ENCODE results near the gene PITX1. TPM values are rescaled to one million over a fixed set of nuclear protein-coding genes. Genes with fewer than 3 reads are reported as not detected.

PITX1 gene
- total and polyA plus RNA-seq, 2 of the 13 experiments (the other 11 are each of a cell fraction or from before 2014, with no cell fraction given): 11.7 to 20.2 TPM

DNA sequence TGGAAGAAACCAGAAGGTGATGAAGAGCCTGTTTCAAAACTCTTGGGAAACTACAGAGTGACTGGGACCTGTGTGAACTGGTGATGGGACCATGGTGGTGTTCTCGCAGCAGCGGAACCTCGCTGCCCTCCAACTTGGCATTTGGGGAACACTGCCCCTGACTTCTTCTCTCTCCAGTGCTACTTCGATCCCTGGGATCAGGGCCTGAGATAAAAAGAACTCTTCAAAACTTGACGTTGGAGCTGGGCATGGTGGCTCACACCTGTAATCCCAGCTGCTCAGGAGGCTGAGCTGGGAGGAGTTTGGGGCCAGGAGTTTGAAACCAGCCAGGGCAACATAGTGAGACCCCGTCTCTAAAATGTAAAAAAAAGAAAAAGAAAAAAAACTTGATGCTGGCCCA is 18.1 kb downstream of the PITX1 start (continued):
- no peak for TF ChIP-seq NR2F2 (IDR thresholded peaks at IDR 0.05; ENCODE audit: borderline replicate concordance, low read depth)
- TF ChIP-seq ATF1 (CRISPR knock-in tag; IDR thresholded peaks at IDR 0.05): no peak
- TF ChIP-seq, protein P1, sequence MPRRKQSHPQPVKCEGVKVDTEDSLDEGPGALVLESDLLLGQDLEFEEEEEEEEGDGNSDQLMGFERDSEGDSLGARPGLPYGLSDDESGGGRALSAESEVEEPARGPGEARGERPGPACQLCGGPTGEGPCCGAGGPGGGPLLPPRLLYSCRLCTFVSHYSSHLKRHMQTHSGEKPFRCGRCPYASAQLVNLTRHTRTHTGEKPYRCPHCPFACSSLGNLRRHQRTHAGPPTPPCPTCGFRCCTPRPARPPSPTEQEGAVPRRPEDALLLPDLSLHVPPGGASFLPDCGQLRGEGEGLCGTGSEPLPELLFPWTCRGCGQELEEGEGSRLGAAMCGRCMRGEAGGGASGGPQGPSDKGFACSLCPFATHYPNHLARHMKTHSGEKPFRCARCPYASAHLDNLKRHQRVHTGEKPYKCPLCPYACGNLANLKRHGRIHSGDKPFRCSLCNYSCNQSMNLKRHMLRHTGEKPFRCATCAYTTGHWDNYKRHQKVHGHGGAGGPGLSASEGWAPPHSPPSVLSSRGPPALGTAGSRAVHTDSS (CRISPR knock-in tag; conservative IDR thresholded peaks at IDR 0.05): no peak
- no peak for TF ChIP-seq ZNF839 (CRISPR knock-in tag; IDR thresholded peaks at IDR 0.05; ENCODE audit: borderline replicate concordance)
- TF ChIP-seq ZNF737 (CRISPR knock-in tag; IDR thresholded peaks at IDR 0.05; ENCODE audit: borderline replicate concordance): no peak
- TF ChIP-seq SKI (IDR thresholded peaks at IDR 0.05; ENCODE audit: partially characterized antibody): no peak

DNA sequence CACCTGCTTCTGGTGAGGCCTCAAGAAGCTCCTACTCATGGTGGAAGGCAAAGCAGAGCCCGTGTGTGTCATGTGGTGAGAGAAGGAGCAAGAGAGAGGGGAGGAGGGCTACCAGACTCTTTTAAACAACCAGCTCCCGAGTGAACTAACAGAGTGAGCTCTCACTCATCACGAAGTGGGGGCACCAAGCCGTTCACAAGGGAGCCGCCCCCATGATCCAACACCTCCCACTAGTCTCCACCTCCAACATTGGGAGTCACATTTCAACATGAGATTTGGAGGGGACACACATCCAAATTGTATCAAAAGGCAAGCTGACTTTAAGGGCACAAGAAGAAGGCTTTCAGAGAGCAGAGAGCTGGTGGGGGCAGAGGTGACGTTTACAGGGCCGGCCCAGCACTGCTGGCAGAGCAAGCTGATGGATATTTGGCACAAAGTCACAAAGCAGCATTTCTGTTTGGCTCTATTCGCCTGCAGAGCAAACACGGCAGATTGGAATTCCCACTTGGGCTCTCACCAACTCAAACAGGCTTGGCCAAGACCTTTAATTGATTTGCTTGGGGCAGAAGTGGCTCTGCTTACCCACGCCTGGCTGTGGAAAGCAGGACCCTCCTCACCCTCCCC is 20.0 kb downstream of the PITX1 start:
- TF ChIP-seq HMG20A (CRISPR knock-in tag; IDR thresholded peaks at IDR 0.05; ENCODE audit: borderline replicate concordance): no peak
- no peak for TF ChIP-seq RERE (CRISPR knock-in tag; IDR thresholded peaks at IDR 0.05; ENCODE audit: low read depth)
- no peak for TF ChIP-seq ZNF12 (CRISPR knock-in tag; IDR thresholded peaks at IDR 0.05)
- no peak for TF ChIP-seq REXO4 (CRISPR knock-in tag; IDR thresholded peaks at IDR 0.05; ENCODE audit: borderline replicate concordance)
- TF ChIP-seq ZBTB37 (CRISPR knock-in tag; IDR thresholded peaks at IDR 0.05): peak; percentile 53; the same call in 1 of the 2 replicates
- Histone ChIP-seq H3K79me2 (ENCODE audit: insufficient read depth, low read length) (no peaks in the 10 kb centered on the region), H3K9ac (ENCODE audit: insufficient read depth, low read depth, low read length) (no peak overlapping the region), H3K4me3 (replicated peaks in 1 of 3; ENCODE audit: insufficient read depth in 1 of 3, low read depth in 2 of 3, low read length in 3 of 3) (no peak overlapping the region), H3K4me1 (ENCODE audit: insufficient read depth, low read length) (peaks cover 14% of the 10 kb centered on the region), H2AFZ (ENCODE audit: low read length) (no peak overlapping the region), H3K4me2 (ENCODE audit: low read depth, low read length) (no peak overlapping the region), H3K9me3 (ENCODE audit: low read length) (no peaks in the 10 kb centered on the region), H3K36me3 (replicated peaks in 1 of 2; ENCODE audit: control insufficient read depth in 1 of 2, insufficient read depth in 2 of 2, low read length in 2 of 2) (no peaks in the 10 kb centered on the region), H3K27ac (ENCODE audit: extremely low read length, insufficient read depth, low read length) (no peak overlapping the region), H4K20me1 (ENCODE audit: insufficient read depth, low read length) (no peaks in the 10 kb centered on the region), H3K27me3 (ENCODE audit: control insufficient read depth in 1 of 2, insufficient read depth in 2 of 2, low read length in 2 of 2) (no peaks in the 10 kb centered on the region)
- intact Hi-C loops (cut with micrococcal nuclease; ENCODE audit: unreplicated experiment) (loop anchor here (5.0 kb wide), 1 partner anchor 178 kb away; no protein-coding TSS in a partner anchor), in situ Hi-C loops (cut with HindIII; ENCODE audit: extremely low pct_ligation_motif_present, low pct_unique_long_range_greater_than_20kb) (no loop called here)
- no TSS peak for BruUV-seq (replicated peaks)
- DNase-seq (ENCODE audit: low spot score) (peak; percentile 23), FAIRE-seq (no peak), ATAC-seq (peak; percentile 39; the same call in 2 of the 3 replicates)
- ChIA-PET POLR2A (no interaction called here), CTCF (ENCODE audit: low intra/inter-chr PET ratio, low total read pairs) (no interaction called here)
- WGBS (ENCODE audit: low lambda C conversion rate): 55% methylated on average over 10 of the region's 10 CpGs
